ENCODE data around the gene ACTR3C. TPM values are rescaled to one million over a fixed set of nuclear protein-coding genes. Genes with fewer than 3 reads are reported as not detected.

ACTR3C gene
- total and polyA plus RNA-seq, 4 donors, result 6.8 to 34.2 (median 10.5) TPM

GRCh38 chr7:150340024-150340749 is 16.8 kb upstream of the ACTR3C start:
- 20 to 31% methylated on average over 31 to 39 of the region's 39 CpGs for WGBS, 2 donors

DNA sequence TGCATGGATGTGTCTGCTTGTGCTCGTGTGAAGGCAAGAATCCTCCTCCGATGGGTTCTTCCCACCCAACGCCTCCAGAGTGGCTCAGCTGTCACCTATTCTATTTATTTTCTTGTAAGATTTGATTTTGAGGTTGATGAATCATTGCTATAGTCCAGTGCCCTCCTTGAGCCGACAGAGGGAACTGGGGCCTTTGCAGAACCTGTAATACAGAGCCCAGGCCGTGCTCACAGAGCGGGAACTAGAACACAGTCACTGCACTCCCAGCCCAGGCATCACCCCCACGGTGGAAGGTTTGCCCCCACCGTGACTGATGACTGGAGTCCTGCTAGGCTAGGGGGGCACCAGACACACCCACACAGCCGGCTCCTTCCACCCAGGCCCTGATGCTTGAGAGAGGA is 16.1 kb upstream of the ACTR3C start:
- H3K27me3 ChIP-seq (ENCODE audit: control insufficient read depth in 3 of 3, insufficient read depth in 3 of 3, low read length in 2 of 3), result no peaks in the 10 kb centered on the region
- no peak for DNase-seq
- no peak overlapping the region for H3K27ac ChIP-seq (ENCODE audit: low read depth in 1 of 2, low read length in 1 of 2)
- peaks cover 0 to 62% (median 30%) of the 10 kb centered on the region in 5 donors for H3K4me1 ChIP-seq (ENCODE audit: control insufficient read depth in 5 of 5, insufficient read depth in 5 of 5, low read length in 5 of 5)
- peaks cover 0 to 32% (median 12%) of the 10 kb centered on the region in 4 donors for H3K36me3 ChIP-seq (ENCODE audit: control insufficient read depth in 4 of 4, insufficient read depth in 4 of 4, low read length in 4 of 4)
- H3K9ac ChIP-seq (ENCODE audit: insufficient read depth in 1 of 2, low read length in 2 of 2), result peak overlapping the region in 1 of 2 donors; percentile 39
- TF ChIP-seq, protein P1, sequence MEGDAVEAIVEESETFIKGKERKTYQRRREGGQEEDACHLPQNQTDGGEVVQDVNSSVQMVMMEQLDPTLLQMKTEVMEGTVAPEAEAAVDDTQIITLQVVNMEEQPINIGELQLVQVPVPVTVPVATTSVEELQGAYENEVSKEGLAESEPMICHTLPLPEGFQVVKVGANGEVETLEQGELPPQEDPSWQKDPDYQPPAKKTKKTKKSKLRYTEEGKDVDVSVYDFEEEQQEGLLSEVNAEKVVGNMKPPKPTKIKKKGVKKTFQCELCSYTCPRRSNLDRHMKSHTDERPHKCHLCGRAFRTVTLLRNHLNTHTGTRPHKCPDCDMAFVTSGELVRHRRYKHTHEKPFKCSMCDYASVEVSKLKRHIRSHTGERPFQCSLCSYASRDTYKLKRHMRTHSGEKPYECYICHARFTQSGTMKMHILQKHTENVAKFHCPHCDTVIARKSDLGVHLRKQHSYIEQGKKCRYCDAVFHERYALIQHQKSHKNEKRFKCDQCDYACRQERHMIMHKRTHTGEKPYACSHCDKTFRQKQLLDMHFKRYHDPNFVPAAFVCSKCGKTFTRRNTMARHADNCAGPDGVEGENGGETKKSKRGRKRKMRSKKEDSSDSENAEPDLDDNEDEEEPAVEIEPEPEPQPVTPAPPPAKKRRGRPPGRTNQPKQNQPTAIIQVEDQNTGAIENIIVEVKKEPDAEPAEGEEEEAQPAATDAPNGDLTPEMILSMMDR (IDR thresholded peaks at IDR 0.05; ENCODE audit: control extremely low read depth, extremely low read depth), result no peak
- peaks cover 0 to 3% (median 1%) of the 10 kb centered on the region in 4 donors for H3K9me3 ChIP-seq (ENCODE audit: control insufficient read depth in 4 of 4, insufficient read depth in 3 of 4, low read length in 3 of 4)
- ATAC-seq (ENCODE audit: insufficient read depth, low FRiP score), result no peak
- no peak overlapping the region for H3K4me3 ChIP-seq
- 51 to 69% methylated on average over 9 of the region's 9 CpGs for WGBS, 2 donors

More at GRCh38 chr7:150340024-150340749, 16.8 kb upstream of the ACTR3C start:
- Histone ChIP-seq H3K9me3 (ENCODE audit: control insufficient read depth in 4 of 4, insufficient read depth in 3 of 4, low read length in 3 of 4) (peaks cover 0 to 4% (median 1%) of the 10 kb centered on the region in 4 donors), H3K27me3 (ENCODE audit: control insufficient read depth in 3 of 3, insufficient read depth in 3 of 3, low read length in 2 of 3) (no peaks in the 10 kb centered on the region), H3K4me3 (peak overlapping the region; percentile 31), H3K27ac (ENCODE audit: low read depth in 1 of 2, low read length in 1 of 2) (peak overlapping the region in 1 of 2 donors; percentile 65), H3K36me3 (ENCODE audit: control insufficient read depth in 4 of 4, insufficient read depth in 4 of 4, low read length in 4 of 4) (peaks cover 0 to 32% (median 12%) of the 10 kb centered on the region in 4 donors), H3K4me1 (ENCODE audit: control insufficient read depth in 5 of 5, insufficient read depth in 5 of 5, low read length in 5 of 5) (peaks cover 0 to 55% (median 27%) of the 10 kb centered on the region in 5 donors), H3K9ac (ENCODE audit: insufficient read depth in 1 of 2, low read length in 2 of 2) (peak overlapping the region in 1 of 2 donors; percentile 14)
- TF ChIP-seq, protein P1 (IDR thresholded peaks at IDR 0.05; ENCODE audit: control extremely low read depth, extremely low read depth), result no peak
- DNase-seq (peak; percentile 73 to 75 (median 73)), ATAC-seq (ENCODE audit: insufficient read depth, low FRiP score) (peak; percentile 44)

GRCh38 chr7:150338166-150338829 is 15.0 kb upstream of the ACTR3C start:
- DNase-seq (no peak), ATAC-seq (ENCODE audit: insufficient read depth, low FRiP score) (no peak)
- H3K9ac ChIP-seq (ENCODE audit: insufficient read depth in 1 of 2, low read length in 2 of 2), result no peak overlapping the region
- H3K9me3 ChIP-seq (ENCODE audit: control insufficient read depth in 4 of 4, insufficient read depth in 3 of 4, low read length in 3 of 4), result no peaks in the 10 kb centered on the region
- WGBS, 2 donors, result 79 to 82% methylated on average over 10 to 11 of the region's 11 CpGs
- TF ChIP-seq, protein P1 (IDR thresholded peaks at IDR 0.05; ENCODE audit: control extremely low read depth, extremely low read depth), result no peak
- no peak overlapping the region for H3K27ac ChIP-seq (ENCODE audit: low read depth in 1 of 2, low read length in 1 of 2)
- peaks cover 0 to 32% (median 13%) of the 10 kb centered on the region in 4 donors for H3K36me3 ChIP-seq (ENCODE audit: control insufficient read depth in 4 of 4, insufficient read depth in 4 of 4, low read length in 4 of 4)
- peaks cover 0 to 65% (median 30%) of the 10 kb centered on the region in 5 donors for H3K4me1 ChIP-seq (ENCODE audit: control insufficient read depth in 5 of 5, insufficient read depth in 5 of 5, low read length in 5 of 5)
- H3K27me3 ChIP-seq (ENCODE audit: control insufficient read depth in 3 of 3, insufficient read depth in 3 of 3, low read length in 2 of 3), result no peaks in the 10 kb centered on the region
- H3K4me3 ChIP-seq, result no peak overlapping the region
